ENCODE data around the gene PARP6. TPM values are rescaled to one million over a fixed set of nuclear protein-coding genes. Genes with fewer than 3 reads are reported as not detected.

Gene PARP6
- total and polyA plus RNA-seq, 8 donors = 31.1 to 178 (median 44.0) TPM

- Histone ChIP-seq H3K27me3 (peaks cover 0 to 3% (median 0%) of the 10 kb centered on the region in 4 donors), H3K4me3 (no peak overlapping the region), H3K27ac (no peak overlapping the region), H3K36me3 (peaks cover 3 to 47% (median 21%) of the 10 kb centered on the region in 3 donors), H3K4me1 (no peaks in the 10 kb centered on the region), H3K9me3 (no peaks in the 10 kb centered on the region)
- intact Hi-C loops (cut with DNase I) = no loop called here
- TF ChIP-seq CTCF (IDR thresholded peaks at IDR 0.05) = no peak
- FAIRE-seq (no peak), DNase-seq (peak in 1 of 6 donors; percentile 63), ATAC-seq (no peak)
- WGBS, 2 donors = 86 to 91% methylated on average over 15 of the region's 15 CpGs
Measured at GRCh38 chr15:72200395-72201237, 71.7 kb downstream of the PARP6 start.

- no peaks in the 10 kb centered on the region for H3K9me3 ChIP-seq
- TF ChIP-seq CTCF (IDR thresholded peaks at IDR 0.05) = peak; percentile 77 to 87 (median 84)
- H3K36me3 ChIP-seq = peaks cover 3 to 39% (median 21%) of the 10 kb centered on the region in 3 donors
- FAIRE-seq (no peak), DNase-seq (peak; percentile 58 to 85 (median 78)), ATAC-seq (peak; percentile 78 to 87 (median 84))
- H3K4me1 ChIP-seq = no peaks in the 10 kb centered on the region
- H3K4me3 ChIP-seq = no peak overlapping the region
- intact Hi-C loops (cut with DNase I) = loop anchor here in 1 of 3 donors (5.0 kb wide), 1 partner anchor 88 kb away; no protein-coding TSS in a partner anchor
- 51 to 52% methylated on average over 2 of the region's 2 CpGs for WGBS, 2 donors
- H3K27ac ChIP-seq = no peak overlapping the region
- H3K27me3 ChIP-seq = peaks cover 0 to 3% (median 0%) of the 10 kb centered on the region in 4 donors
Measured at GRCh38 chr15:72199721-72200212, 72.6 kb downstream of the PARP6 start.

GRCh38 chr15:72199205-72199515 is 73.2 kb downstream of the PARP6 start:
- intact Hi-C loops (cut with DNase I) = loop anchor here in 1 of 3 donors (5.0 kb wide), 1 partner anchor 88 kb away; no protein-coding TSS in a partner anchor
- Histone ChIP-seq H3K36me3 (peaks cover 3 to 33% (median 21%) of the 10 kb centered on the region in 3 donors), H3K27ac (no peak overlapping the region), H3K9me3 (no peaks in the 10 kb centered on the region), H3K4me1 (no peaks in the 10 kb centered on the region), H3K27me3 (peaks cover 0 to 3% (median 0%) of the 10 kb centered on the region in 4 donors), H3K4me3 (no peak overlapping the region)
- no peak for TF ChIP-seq CTCF (IDR thresholded peaks at IDR 0.05)
- WGBS, 2 donors = 71 to 85% methylated on average over 2 of the region's 2 CpGs
- no peak for ATAC-seq
- no peak for FAIRE-seq
- DNase-seq = no peak

- H3K27ac ChIP-seq = no peak overlapping the region
- no peak for TF ChIP-seq CTCF (IDR thresholded peaks at IDR 0.05)
- H3K27me3 ChIP-seq = peaks cover 0 to 3% (median 0%) of the 10 kb centered on the region in 4 donors
- whole genome bisulfite sequencing, 2 donors = 74% methylated on average over 11 of the region's 11 CpGs
- intact Hi-C loops (cut with DNase I) = loop anchor here in 1 of 3 donors (5.0 kb wide), 1 partner anchor 89 kb away; no protein-coding TSS in a partner anchor
- no peaks in the 10 kb centered on the region for H3K4me1 ChIP-seq
- H3K4me3 ChIP-seq = no peak overlapping the region
- DNase-seq = no peak
- no peaks in the 10 kb centered on the region for H3K9me3 ChIP-seq
- H3K36me3 ChIP-seq = peaks cover 3 to 27% (median 21%) of the 10 kb centered on the region in 3 donors
- no peak for ATAC-seq
- no peak for FAIRE-seq
Measured at GRCh38 chr15:72198356-72199204, 73.8 kb downstream of the PARP6 start.

Data from pancreas (tissue), 10 donors.